ENCODE data around the gene PEPD. TPM values are rescaled to one million over a fixed set of nuclear protein-coding genes. Genes with fewer than 3 reads are reported as not detected.

Gene PEPD
- total RNA-seq, 1 experiment from 2014 or later, result 50.9 TPM

- no peak for DNase-seq (ENCODE audit: low read depth)
These were observed 62.1 kb downstream of the PEPD start for GRCh38 chr19:33459222-33460090.

- no peak for DNase-seq (ENCODE audit: low read depth)
These were observed 62.8 kb downstream of the PEPD start for GRCh38 chr19:33458807-33459206.

GRCh38 chr19:33458171-33458633, 63.4 kb downstream of the PEPD start:
- no peak for DNase-seq (ENCODE audit: low read depth)

GRCh38 chr19:33456845-33457220, 64.8 kb downstream of the PEPD start:
- no peak for DNase-seq (ENCODE audit: low read depth)

GRCh38 chr19:33456076-33456844, 65.3 kb downstream of the PEPD start:
- DNase-seq (ENCODE audit: low read depth), result no peak

GRCh38 chr19:33453265-33453664, 68.3 kb downstream of the PEPD start:
- no peak for DNase-seq (ENCODE audit: low read depth)

GRCh38 chr19:33450689-33451088, 70.9 kb downstream of the PEPD start:
- no peak for DNase-seq (ENCODE audit: low read depth)

GRCh38 chr19:33449799-33450198, 71.8 kb downstream of the PEPD start:
- DNase-seq (ENCODE audit: low read depth), result no peak

- no peak for DNase-seq (ENCODE audit: low read depth)
These were observed 73.5 kb downstream of the PEPD start for GRCh38 chr19:33448159-33448516.

GRCh38 chr19:33447336-33448158, 74.0 kb downstream of the PEPD start:
- no peak for DNase-seq (ENCODE audit: low read depth)

- DNase-seq (ENCODE audit: low read depth), result no peak
These were observed 75.0 kb downstream of the PEPD start for GRCh38 chr19:33446330-33447293.

GRCh38 chr19:33445442-33446329, 75.9 kb downstream of the PEPD start:
- DNase-seq (ENCODE audit: low read depth), result no peak

- DNase-seq (ENCODE audit: low read depth), result no peak
These were observed 76.8 kb downstream of the PEPD start for GRCh38 chr19:33444562-33445441.

- DNase-seq (ENCODE audit: low read depth), result no peak
These were observed 77.7 kb downstream of the PEPD start for GRCh38 chr19:33443638-33444561.

- no peak for DNase-seq (ENCODE audit: low read depth)
These were observed 78.9 kb downstream of the PEPD start for GRCh38 chr19:33442706-33443105.

- no peak for DNase-seq (ENCODE audit: low read depth)
These were observed 79.8 kb downstream of the PEPD start for GRCh38 chr19:33441828-33442227.

GRCh38 chr19:33441277-33441699, 80.3 kb downstream of the PEPD start:
- DNase-seq (ENCODE audit: low read depth), result no peak

GRCh38 chr19:33440682-33441081, 80.9 kb downstream of the PEPD start:
- DNase-seq (ENCODE audit: low read depth), result no peak
